DMS114 treated with DMSO at 0.1 percent for 48 hours (cell line): ENCODE measurements around the gene RNASE1.

Experiments used
- DNase-seq: peaks from one replicate; lab custom pipeline; 2025; ENCODE audit not compliant: unreplicated experiment; lab: John Stamatoyannopoulos, UW

Gene RNASE1

GRCh38 chr14:20808162-20808483 is 5.5 kb upstream of the RNASE1 start:
- no peak for DNase-seq

- DNase-seq, result no peak
Measured at GRCh38 chr14:20807304-20808161, 4.9 kb upstream of the RNASE1 start.

DNA sequence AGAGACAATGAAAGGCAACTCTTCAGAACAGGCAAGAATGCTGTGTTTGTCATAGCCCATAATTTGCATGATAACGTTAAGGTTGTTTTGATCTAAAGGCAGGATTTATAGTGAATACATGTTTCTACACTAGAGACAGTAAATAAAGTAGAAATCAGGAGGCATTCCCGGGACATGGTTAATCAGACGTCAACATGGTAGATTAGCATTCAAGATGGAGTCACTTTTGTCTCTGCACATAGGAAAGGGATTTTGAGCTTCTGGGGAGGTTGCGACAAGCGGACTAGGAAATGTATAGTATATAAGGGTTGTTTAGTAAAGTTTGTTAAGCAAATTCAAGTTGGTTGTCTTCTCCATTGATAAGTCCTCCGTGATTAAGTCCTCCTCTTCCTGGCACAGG is 2.8 kb upstream of the RNASE1 start:
- DNase-seq, result no peak

GRCh38 chr14:20803223-20803622 is 579 bp upstream of the RNASE1 start:
- no peak for DNase-seq

GRCh38 chr14:20801726-20802125 is 918 bp downstream of the RNASE1 start:
- no peak for DNase-seq

GRCh38 chr14:20799892-20800544 is 2.6 kb downstream of the RNASE1 start:
- DNase-seq, result no peak

DNA sequence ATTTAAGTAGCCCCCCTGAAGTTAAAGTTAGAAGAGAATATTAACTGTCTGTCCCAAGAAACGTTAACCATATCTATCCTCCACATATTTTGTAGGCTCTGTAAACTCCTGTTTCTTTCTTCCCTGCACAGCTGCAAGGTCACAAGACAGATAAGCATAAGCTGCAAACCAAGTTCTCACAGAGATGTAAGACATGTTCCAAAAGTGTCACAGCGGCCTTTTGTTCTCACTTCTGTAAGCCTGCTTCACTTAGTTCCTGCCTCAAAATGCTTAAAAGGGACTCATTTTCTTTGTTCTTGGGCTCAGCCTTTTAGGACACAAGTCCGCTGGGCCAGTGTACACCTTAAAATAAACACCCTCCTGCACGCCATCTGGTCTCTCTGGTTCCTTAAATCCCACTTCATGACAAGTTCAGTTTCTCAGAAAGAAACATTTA is 3.2 kb downstream of the RNASE1 start:
- no peak for DNase-seq

DNA sequence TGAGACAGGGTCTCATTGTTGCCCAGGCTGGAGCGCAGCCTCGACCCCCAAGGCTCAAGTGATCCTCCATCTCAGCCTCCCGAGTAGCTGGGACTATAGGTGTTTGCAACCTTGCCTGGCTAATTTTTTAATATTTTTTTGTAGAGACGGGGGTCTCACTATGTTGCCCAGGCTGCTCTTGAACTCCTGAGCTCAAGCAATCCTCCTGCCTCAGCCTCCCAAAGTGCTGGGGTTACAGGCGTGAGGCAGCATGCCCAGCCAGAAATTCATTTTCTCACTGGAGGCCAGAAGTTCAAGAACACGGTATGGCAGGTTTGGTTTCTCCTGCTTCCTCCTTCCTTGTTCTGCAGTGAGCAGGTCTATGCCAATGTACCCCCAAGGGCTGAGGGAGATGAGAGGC is 3.7 kb downstream of the RNASE1 start:
- DNase-seq, result no peak

GRCh38 chr14:20798318-20798717 is 4.3 kb downstream of the RNASE1 start:
- DNase-seq, result no peak

DNA sequence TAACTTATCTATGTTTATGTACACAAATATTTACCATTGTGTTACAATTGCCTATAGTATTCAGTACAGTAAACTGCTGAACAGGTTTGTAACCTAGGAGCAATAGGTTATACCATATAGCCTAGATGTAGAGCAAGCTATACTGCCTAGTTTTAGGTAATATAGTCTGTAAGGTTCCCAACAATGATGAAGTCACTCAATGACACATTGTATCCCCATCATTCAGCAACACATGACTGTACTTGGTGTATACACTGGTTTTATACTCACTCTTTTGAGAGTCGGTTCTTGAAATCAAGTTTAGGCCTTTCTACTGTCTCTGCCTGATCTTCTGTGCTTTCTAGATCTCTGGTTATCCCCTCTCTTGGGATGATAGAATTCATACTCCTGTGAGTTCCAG is 5.5 kb downstream of the RNASE1 start:
- DNase-seq, result no peak

GRCh38 chr14:20794644-20795369 is 7.8 kb downstream of the RNASE1 start:
- no peak for DNase-seq

DNA sequence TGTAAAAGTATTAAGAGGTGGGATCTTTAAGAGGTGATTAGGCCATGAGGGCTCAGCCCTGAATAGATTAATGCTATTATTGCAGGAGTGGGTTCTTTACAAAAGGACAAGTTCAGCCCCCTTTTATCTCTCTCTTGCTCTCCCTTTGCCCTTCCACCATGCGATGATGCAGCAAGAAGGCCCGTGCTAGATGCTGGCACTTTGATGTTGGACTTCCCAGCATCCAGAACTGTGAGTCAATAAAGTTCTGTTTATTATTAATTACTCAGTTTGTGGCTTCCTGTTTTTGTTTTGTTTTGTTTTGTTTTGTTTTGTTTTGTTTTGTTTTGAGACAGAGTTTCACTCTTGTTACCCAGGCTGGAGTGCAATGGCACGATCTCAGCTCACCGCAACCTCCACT is 10.1 kb downstream of the RNASE1 start:
- no peak for DNase-seq

- no peak for DNase-seq
Measured at GRCh38 chr14:20791597-20791996, 11.0 kb downstream of the RNASE1 start.

GRCh38 chr14:20791187-20791586 is 11.5 kb downstream of the RNASE1 start:
- DNase-seq, result no peak

DNA sequence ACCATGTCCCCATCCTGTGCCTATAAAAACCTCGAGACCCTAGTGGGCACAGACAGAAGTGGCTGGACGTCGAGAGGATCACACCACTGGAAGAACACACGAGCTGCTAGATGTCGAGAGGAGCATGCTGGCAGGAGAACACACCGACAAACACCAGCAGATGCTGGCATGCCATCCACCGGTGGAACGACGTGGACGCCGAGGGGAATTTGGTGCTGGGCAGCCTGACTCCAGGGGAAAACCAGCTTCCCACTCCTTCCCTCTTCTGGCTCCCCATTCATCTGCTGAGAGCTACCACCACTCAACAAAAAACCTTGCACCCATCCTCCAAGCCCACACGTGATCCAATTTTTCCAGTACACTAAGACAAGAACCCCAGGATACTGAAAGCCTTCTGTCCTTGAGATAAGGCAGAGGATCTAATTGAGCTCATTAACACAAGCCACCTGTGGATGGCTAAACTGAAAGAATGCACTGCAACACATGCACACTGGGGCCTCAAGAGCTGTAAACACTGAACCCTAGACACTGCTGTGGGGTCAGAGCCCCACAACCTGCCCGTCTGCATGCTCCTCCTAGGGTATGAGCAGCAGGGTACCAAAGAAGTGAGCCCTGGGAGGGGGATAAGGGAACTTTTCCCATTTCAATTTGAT is 12.1 kb downstream of the RNASE1 start:
- DNase-seq, result no peak

- DNase-seq, result no peak
Measured at GRCh38 chr14:20789230-20789813, 13.3 kb downstream of the RNASE1 start.

DNA sequence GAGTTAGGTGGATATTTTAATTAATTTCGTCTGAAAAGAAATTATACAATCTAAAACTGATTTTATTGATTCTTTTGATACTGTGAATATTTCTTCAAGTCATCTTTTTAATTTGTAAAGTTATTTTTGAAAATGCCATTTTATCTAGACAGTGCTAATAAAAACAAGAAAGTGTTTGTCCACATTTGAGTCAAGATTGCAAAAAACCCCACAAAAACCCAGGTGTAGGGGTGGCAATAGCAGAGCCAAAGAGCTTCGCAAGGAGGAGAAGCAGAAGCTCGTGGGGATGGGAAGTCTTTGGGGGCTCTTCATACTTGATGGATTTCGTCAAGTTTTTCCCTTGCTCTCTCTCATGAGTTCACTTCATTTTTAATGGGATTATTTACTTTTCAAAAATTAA is 15.6 kb downstream of the RNASE1 start:
- DNase-seq, result no peak

- DNase-seq, result no peak
Measured at GRCh38 chr14:20782280-20782890, 20.3 kb downstream of the RNASE1 start.

GRCh38 chr14:20781803-20782202 is 20.8 kb downstream of the RNASE1 start:
- no peak for DNase-seq

- no peak for DNase-seq
Measured at GRCh38 chr14:20775901-20776300, 26.7 kb downstream of the RNASE1 start.

GRCh38 chr14:20775043-20775442 is 27.6 kb downstream of the RNASE1 start:
- no peak for DNase-seq
